Right renal pelvis (tissue), 4 donors: ENCODE data around the gene FOXL2. TPM values are rescaled to one million over a fixed set of nuclear protein-coding genes. Genes with fewer than 3 reads are reported as not detected.

Experiments used
- DNase-seq, 4 donors: peaks; one replicate each; pipeline ENCODE4 v3.0.0-alpha.2; 2013; ENCODE audit warnings: low read depth in 4 of 4, low spot score in 3 of 4, missing footprints in 1 of 4
- polyA plus RNA-seq, 4 donors: library from polyadenylated mRNA; unstranded; fragments of 120-200 nt; gene quantifications; one replicate each; pipeline ENCODE4 v1.2.1, GENCODE V29; 2013; ENCODE audit not compliant: insufficient read length in 4 of 4

The FOXL2 gene
- polyA plus RNA-seq, result not detected

DNA sequence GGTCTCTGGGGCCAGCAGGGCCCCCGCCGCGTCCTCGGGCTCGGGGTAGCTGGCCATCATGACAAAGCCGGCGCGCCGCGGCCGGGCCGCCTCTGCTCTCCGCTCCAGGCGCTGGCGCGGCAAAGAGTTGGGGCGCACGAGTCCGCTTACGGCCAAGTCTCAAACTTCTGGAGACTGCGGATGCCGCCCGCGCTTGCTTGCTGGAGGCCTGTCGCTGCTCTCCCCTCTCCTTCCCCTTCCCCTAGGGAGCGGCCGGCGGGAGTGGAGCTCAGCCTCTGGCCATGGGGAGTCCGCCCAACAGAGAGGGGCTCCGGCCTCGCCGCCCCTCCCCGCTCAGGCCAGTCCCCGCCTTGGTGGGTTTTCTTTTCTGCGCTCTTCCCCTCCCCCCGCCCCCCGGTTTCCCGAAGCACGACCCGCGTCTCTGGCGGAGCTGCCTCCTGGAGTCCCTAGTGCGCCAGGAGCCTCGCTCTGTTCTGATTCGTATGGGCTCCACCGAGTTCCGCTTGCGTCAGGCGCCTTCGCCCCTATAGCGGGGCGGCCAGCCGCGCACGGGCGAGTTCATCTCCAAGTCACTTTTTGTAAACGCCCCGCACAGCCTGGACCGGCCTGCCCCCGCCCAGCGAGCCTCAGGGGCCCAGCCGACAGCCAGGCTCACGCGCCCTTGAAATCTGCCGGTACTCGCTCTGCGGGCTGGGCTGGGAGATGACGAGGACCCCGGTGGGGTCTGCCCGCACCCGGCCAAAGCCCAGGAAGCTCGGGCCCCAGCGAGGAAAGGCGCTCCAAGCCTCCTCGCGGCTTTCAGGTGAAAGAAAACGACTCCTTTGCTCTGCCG lies at the start of gene FOXL2, which contains the start of gene FOXL2NB:
Gene FOXL2 (minus strand): TSS at position 475 of the 832 bp plus-strand sequence. CDS start 415 bp downstream, at position 60.
Gene FOXL2NB (plus strand): TSS at position 555 of the 832 bp plus-strand sequence. CDS start 148 bp downstream, at position 703.
- DNase-seq, result no peak

DNA sequence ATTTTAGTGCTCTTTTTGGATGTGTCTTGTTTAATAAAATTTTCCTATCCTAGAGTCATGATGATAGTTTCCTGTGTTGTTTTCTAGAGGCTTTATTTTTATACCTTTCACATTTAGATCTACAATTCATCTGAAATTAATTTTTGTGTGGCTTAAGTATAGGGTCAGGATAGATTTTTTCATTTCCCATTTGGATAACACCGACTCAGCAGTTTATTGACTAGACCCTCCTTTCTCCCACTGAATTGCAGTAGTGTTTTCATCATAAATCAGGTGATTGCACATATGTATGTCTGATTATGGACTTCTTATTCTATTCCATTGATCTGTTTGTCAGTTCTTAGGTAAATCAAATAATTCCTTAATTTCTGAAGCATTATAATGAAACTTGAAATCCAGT lies 48.8 kb upstream of the FOXL2 start:
- DNase-seq, result no peak

DNA sequence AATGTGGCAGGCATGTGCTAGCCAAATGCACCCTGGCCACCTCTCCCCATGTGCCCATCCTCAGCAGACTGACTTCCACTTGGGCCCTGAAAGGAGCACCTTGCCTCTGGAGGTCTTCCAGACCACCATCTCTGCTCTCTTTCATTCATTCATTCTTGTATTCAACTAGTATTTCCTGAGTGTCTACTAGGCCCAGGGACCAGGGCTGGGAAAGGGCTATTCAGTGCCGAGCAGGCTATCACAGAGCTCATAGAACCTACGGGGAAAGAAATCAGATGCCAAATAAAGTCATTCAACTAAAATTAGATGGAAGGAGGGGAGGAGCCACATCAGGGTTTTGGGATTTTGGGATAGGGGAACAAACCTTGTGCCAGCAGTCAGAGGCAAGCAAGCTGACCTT lies 40.2 kb upstream of the FOXL2 start:
- DNase-seq, result no peak

DNA sequence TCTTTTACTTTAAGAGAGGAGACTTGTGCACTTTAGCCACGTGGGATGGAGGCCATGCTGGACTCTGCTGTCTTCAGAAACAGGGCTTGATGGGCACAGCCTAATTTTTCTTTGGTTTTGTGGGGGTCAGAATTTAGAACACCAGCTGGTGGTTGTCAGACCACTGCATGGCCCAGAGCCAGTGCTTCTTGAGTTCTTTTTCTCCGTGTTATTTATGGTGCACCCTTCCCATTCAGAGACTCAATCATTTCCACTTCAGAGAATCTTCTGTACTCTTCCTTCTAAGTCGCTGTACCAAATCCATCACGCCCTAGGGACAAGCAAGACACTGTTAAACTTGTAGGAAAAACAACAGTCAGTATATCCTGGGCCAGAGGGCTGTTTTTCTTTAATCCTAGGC lies 39.0 kb upstream of the FOXL2 start:
- DNase-seq, result no peak

DNA sequence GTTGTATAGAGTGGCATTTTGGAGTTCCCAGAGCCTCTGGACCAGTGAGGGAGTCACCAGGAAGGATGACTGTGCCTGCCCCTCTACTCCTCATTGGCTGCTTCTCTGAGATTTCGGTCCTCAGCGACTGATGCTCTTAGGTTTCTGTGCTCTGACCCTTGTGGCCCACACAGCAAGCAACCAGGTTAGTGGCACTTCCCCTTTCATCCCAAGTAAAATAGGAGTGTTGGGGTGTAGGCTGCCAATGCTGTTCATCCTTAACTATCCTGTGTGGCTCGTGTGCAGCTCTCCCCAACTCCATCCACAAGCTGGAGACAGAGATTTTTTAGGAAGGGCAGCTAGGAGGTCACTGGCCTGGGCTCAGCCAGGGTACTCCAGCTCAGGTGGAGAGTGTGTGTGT lies 37.9 kb upstream of the FOXL2 start:
- no peak for DNase-seq

DNA sequence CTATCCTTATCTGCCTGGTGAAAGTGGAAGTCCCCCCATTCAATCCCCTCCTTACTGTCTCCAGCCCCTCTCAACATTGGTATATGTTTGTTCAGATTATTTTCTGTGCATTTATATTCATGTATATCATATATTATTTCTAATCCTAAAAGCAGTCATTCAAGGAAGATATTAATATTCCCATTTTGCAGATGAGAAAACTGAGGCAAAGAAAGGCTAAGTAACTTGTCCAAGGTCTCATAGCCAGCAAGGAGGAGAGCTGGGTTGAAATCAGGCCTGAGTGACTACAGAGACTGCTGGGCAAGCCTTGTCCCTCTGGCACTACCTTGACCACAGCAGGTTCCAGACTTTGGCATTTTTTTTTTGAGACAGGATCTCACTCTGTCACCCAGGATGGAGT lies 29.1 kb upstream of the FOXL2 start:
- DNase-seq, result no peak

DNA sequence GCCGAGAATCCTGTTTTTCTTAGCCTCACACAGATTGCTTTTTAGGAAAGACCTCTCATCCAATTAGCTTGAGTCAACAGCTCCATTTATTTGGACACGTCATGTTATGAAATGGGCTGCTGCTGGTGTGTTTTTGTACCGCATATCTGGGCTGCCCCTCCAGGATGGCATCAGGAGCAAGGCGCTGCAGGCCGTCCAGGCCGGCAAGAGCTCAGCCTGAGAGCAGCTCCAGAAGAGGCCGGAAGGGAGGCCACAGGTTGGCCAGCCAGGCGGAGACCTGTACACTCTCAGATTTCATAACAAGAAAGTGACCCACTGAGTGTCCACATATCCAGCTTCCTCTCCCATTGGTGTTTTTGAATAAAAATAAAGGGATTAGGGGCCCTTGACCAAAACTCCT lies 28.4 kb upstream of the FOXL2 start:
- DNase-seq, result no peak

DNA sequence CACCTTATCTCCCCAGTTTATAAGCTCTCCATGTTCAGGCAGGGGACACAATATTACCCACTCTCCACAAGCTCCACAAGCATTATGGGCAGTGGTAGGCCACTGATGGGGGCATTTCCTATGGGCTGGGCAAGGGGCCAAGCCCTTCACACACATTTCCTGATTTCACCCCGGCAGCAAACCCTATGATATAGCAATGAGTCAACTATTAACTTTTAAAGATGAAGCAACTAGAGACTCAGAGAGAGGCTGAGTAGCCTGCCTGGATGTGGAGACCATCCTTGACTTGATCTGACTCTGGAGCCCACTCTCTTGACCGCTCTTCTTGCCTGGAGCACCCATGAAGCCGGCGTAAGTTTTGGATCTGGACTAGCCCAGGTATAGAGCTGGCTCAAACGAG lies 27.5 kb upstream of the FOXL2 start:
- no peak for DNase-seq

DNA sequence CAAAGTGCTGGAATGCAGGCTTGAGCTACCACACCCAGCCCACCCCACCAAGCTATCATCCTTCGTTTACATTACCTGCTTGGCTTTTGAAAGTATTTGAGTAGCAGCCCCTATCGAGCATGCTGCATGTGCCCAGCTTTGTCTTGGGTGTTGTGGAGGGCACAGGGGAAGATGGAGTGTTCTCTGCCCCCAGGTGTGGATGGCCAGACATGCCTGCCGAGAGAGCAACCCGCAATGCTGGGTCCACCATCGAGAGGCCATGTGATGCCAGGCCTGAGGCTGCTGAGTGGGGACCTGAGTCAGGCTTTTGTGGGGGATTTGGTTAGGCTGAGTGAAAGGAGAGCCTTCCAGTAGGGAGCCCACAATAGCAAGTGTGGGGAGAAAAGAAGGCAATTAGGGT lies 26.0 kb upstream of the FOXL2 start:
- no peak for DNase-seq

DNA sequence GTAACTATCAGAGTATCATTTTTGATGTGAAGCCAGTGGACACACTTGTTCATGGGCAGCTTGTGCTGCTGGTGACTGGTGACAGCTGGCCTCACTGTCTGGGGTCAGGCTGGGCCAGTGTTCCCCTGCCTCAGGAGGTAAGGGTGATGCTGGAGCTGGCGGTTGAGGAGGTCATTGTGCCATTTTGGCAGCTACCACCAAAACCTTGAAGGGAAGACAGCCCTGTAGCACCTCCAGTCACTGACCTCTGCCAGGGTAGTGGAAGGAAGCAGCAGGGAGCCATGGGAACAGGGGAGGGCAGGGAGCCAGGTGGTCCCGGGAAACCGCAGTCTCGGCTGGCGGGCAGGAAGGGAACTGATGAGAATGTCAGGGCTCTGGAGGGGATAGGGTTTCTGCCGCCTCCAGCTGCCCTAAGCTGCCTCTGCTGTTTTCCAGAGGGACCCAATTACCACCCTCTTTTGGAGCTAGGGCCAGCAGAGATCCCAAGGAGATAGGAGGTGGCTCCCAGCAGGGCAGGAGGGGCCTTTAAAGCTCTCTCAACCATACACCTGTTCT lies 24.9 kb upstream of the FOXL2 start:
- no peak for DNase-seq

DNA sequence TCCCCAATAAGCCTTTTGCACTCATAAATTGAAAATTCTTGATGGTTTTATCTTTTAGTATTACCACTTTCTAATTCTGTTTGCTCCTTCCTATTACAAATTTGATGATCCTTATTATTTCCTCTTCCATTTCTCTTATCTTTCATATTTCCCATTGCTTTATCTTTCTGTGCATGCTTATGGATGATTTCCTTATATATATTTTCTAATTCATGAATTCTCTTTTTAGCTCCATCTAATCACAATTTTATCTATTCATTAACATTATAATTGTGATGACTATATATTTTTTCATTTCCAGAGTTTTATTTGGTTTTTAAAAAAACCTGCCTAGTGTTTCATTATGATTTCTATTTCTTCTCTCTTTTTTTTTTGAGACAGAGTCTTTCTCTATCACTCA lies 18.0 kb upstream of the FOXL2 start:
- no peak for DNase-seq

DNA sequence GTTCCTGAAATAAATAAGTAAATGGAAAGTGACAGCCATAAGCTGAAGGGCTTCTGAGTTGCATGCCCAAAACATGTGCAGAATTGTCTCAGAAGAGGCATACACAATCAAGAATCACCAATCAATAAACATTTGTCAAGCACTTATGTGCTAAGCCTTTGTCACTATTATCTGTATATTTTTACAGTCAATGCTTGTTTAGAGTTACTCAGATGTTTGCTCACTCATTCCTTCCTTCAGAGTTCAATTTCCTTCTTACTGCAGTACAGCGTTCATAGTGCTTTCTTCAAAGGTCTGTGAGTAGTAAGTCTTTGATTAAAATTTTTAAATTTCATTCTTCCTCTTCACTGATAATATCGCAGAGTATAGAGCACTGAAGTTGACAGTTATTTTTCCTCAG lies 17.3 kb upstream of the FOXL2 start:
- no peak for DNase-seq

DNA sequence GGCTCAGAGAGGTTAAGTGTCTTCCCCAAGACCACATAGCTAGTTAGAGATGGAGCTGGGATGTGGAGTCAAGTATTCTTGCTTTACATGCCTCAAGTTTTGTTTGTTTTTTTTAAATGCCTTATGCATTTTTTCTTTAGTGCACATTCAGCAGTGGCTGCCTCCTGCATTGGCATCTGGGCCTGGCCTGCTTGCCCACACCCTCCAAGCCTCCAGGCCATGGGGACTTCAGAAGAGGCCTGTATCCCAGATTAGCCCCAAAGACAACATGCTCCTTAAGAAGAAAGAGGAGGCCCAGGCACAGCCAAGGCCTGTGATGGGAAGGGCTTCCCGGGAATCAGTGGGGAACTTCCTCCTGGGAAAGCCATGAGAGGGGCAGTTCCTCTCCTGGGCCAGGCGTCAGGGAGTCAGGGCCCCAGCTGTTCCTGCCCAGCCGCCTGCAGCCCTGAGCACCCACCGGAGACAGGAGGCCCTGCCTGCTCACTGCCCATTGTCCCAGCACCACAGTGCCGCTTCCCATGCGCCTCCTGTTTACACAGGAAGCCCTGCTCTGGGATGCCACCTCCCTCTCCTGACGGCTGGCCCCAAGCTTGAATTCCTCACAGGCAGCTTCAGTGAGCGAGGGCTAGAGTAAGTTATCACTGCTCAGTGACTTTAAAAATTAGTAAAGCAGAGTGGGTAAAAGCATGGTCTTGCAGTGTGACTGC lies 16.1 kb upstream of the FOXL2 start:
- no peak for DNase-seq

DNA sequence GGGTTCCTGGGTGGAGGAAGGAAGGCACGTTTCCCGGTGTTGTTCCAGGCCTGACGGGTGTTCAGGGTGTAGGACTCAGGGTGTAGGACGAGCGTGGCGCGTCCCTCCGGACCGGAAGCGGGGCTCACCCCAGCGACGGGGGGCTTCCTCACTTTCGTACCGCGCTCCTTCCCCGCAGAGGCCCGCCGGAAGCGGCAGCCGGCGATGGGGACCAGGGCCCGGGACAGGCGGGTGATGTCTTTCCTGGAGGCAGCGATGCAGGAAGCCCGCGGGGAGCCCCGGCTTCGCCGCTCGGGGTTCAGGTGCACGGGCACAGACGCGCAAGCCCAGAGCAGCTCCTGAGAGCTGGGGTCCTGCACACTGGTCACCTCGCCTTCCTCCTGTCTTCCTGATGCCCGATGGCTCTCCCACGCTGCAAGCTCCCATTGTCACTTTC lies 13.5 kb upstream of the FOXL2 start:
- no peak for DNase-seq

DNA sequence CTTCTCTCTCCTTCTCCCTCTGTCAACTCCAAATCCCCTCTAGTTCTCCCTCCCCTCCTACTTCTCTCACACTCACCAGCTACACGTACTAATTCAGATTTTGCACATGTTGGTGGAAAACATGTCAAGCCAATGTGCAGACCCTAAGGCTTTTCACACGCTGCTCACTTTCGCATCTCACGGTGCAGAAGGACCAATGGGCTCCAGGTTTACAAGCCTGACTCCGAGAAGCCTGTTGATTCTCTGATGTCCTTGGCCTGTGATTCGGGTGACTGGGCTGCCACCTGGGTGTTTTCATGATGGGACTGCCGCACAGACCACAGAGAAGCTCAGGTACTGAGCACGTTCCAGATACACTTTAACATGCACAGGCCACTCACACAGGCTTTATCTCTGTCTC lies 3.8 kb upstream of the FOXL2 start:
- DNase-seq, result no peak

DNA sequence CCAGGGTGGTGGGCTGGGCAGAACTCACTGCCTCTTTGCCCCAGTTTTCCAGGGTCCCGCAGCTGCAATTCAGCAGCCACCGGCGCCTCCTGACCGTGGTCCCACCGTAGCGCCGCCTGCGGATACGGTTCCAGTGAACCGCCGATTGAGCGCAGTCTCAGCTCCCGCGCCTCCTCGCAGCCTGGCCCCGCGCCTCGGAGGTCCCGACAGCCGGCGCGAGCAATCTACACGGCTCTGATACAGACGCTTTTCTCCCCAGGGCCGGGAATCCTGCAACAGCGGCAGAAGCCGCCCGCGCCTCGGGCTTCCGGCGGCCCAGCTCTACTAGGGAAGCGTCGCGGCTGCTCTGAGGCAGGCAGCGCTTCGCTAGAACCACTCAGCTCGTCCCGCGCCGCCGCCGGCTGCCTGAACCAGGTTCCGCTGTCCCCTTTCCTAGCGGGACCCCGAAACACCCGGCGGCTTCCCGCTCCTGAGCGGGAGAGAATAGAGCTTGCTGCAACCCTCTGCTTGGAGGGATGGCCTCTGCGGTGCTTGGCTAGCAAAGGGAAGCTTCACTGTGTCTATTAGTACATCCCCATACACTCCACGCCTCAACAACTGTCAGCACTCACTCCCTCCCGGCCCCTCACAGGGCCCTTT lies 3.2 kb upstream of the FOXL2 start:
- no peak for DNase-seq

DNA sequence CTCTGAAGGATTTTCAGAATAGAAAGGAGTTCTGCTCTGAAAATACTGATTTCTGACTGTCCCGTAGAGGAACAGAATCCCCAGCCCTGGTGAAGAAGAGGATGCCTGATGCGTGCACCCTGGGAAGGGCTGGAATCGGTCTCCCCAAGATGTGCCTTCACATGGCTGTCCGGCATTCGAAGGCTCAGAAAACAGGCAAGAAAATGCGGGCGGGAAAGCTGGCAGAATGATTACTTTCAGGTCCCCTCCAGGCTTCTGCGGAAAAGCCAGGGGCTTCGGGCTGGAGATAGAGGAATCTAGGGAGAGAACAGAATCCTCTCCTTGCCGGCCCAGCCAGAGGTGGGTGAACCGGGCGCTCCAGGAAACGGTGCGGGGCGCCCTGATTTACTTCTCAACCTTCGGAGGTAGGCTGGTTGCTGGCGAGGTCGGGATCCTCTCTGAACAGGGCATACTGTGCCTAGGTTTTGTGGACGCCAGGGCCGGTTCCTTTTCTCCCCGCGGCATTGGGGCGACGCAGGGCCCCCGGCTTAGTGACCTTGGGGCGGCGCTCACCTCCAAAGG lies 2.6 kb upstream of the FOXL2 start:
- no peak for DNase-seq

DNA sequence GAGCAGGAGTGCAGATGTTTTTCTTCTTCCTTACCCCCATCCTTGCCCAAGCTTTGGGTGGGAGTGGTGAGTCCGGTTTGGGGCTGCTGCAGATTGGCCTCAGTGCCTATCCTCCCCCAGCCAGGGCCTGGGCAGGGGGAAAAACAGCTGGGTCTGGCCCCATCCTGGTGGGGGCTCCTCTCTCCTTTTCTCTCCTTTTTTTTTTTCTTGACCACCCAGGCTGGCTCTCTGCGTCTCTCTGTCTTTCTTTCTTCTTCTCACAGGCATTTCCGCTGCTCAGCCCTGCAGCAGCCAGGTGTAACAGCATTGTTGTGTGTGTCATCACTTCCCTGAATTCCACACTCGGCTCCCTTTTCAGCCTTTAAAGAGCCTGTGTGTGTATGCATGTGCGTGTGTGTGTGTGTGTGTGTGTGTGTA lies 2.1 kb upstream of the FOXL2 start:
- DNase-seq, result no peak

DNA sequence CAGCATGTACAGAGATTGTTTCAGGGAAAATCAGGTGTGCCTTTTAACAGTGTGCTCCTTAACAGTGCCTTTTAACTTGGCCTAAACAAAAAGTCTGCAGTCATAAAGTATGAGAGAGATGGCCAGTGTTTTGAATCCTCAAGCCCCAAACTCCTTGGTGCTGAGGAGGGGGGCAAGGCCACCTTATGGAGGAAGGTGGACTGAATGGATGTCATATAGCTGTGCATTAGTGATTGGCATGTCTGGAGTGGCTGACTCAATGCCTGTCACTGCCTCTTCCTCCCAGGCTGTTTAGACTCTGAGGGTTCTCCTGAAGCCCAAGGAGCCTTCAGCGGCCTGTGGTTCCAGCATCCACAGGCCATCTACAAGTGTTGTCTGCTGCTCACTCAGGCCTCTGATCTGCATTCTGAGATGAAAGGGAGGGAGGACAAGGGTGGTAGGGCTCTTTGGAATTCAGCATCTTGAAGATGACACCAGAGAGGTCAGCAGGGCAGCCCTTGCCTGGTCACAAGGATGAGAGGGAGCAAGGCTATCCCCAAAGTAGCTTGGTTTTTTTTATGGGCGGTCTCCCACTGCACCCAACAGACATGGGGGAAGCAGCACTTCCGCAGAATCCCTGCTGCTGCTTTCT lies 1.5 kb upstream of the FOXL2 start:
- no peak for DNase-seq

DNA sequence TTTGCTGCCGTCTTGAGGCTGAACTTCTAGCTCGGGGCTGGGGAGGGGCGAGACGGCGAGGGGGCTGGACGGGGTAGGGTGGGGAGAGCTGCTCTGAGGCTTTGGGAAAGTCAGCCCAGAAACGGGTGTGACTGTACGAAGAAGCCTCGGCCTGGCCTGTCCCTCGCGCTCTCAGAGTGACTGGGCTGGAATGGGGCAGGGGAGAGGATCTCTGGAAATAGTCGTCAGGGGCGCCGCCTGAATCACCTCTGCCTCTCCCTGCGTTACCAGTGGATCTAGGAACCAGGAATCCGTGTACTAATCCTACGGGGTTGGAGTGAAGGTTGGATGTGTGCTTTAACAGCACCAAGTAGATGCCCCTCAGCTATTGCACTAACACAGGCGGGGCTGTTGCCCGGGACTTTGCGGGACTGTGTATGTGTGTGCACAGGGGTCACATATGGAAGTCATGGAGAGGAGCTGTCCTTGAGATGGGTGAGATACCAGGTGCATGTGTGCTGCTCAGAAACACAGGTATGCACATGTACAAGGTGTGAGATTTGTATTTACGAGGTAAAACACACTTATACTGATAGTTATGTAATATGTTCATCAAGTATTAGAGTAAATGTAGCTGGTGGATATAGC lies 671 bp upstream of the FOXL2 start:
- no peak for DNase-seq
